GM19324 (cell line): ENCODE results near the gene KRR1.

Experiments used
- ATAC-seq: cut with Tn5 transposase; IDR thresholded peaks from one replicate; pipeline ENCODE4 v1.9.1; 2021; ENCODE audit warnings: mild to moderate bottlenecking, moderate library complexity; ENCODE audit not compliant: unreplicated experiment, low FRiP score

Gene KRR1

GRCh38 chr12:75511116-75512048 is at the start of gene KRR1:
TSS of gene KRR1 (minus strand) at chr12:75511609. CDS start at chr12:75511597, 12 bp downstream.
- ATAC-seq: peak; percentile 97

GRCh38 chr12:75560167-75560566 is 48.8 kb upstream of the KRR1 start:
- ATAC-seq: no peak

- no peak for ATAC-seq
Observed at GRCh38 chr12:75558287-75558686, 46.9 kb upstream of the KRR1 start.

GRCh38 chr12:75556311-75556899 is 45.0 kb upstream of the KRR1 start:
- ATAC-seq: no peak

GRCh38 chr12:75554556-75554880 is 43.1 kb upstream of the KRR1 start:
- no peak for ATAC-seq

GRCh38 chr12:75553836-75554555 is 42.6 kb upstream of the KRR1 start:
- no peak for ATAC-seq

GRCh38 chr12:75553398-75553797 is 42.0 kb upstream of the KRR1 start:
- ATAC-seq: no peak

GRCh38 chr12:75551477-75551876 is 40.1 kb upstream of the KRR1 start:
- no peak for ATAC-seq

- ATAC-seq: no peak
Observed at GRCh38 chr12:75550401-75551240, 39.2 kb upstream of the KRR1 start.

GRCh38 chr12:75549989-75550388 is 38.6 kb upstream of the KRR1 start:
- no peak for ATAC-seq

GRCh38 chr12:75548879-75549278 is 37.5 kb upstream of the KRR1 start:
- ATAC-seq: no peak

GRCh38 chr12:75545636-75546035 is 34.2 kb upstream of the KRR1 start:
- no peak for ATAC-seq

- no peak for ATAC-seq
Observed at GRCh38 chr12:75543529-75543928, 32.1 kb upstream of the KRR1 start.

- ATAC-seq: no peak
Observed at GRCh38 chr12:75542942-75543341, 31.5 kb upstream of the KRR1 start.

- ATAC-seq: no peak
Observed at GRCh38 chr12:75539889-75540288, 28.5 kb upstream of the KRR1 start.

- no peak for ATAC-seq
Observed at GRCh38 chr12:75533239-75533638, 21.8 kb upstream of the KRR1 start.

GRCh38 chr12:75529826-75530225 is 18.4 kb upstream of the KRR1 start:
- no peak for ATAC-seq

- ATAC-seq: no peak
Observed at GRCh38 chr12:75529316-75529715, 17.9 kb upstream of the KRR1 start.

GRCh38 chr12:75528692-75529091 is 17.3 kb upstream of the KRR1 start:
- no peak for ATAC-seq

- ATAC-seq: no peak
Observed at GRCh38 chr12:75528272-75528671, 16.9 kb upstream of the KRR1 start.
